ENCODE data around the gene ZDHHC24.

DNA sequence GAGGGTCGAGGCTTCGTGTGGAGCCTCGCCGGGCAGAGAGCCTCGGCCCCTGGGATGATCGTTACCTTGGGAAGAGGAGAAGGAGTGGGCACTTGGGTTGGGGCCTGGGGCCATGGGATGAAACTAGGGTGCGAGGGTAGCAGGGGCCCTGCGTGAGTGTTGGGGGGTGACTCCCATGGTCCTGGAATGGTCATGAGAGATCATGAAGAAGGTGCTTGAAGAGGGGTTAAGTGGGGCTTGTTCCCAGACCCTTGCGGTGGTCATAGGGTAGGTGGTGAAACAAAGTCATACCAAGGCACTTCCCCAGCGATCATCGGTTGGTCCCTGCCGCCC is 47.4 kb upstream of the ZDHHC24 start:
- TF ChIP-seq EZH2phosphoT487 (IDR thresholded peaks at IDR 0.05; ENCODE audit: borderline replicate concordance, low read depth, low read length): no peak
- TF ChIP-seq, protein P1, sequence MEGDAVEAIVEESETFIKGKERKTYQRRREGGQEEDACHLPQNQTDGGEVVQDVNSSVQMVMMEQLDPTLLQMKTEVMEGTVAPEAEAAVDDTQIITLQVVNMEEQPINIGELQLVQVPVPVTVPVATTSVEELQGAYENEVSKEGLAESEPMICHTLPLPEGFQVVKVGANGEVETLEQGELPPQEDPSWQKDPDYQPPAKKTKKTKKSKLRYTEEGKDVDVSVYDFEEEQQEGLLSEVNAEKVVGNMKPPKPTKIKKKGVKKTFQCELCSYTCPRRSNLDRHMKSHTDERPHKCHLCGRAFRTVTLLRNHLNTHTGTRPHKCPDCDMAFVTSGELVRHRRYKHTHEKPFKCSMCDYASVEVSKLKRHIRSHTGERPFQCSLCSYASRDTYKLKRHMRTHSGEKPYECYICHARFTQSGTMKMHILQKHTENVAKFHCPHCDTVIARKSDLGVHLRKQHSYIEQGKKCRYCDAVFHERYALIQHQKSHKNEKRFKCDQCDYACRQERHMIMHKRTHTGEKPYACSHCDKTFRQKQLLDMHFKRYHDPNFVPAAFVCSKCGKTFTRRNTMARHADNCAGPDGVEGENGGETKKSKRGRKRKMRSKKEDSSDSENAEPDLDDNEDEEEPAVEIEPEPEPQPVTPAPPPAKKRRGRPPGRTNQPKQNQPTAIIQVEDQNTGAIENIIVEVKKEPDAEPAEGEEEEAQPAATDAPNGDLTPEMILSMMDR (conservative IDR thresholded peaks at IDR 0.05; ENCODE audit: low read length): no peak

All from OCI-LY7 (cell line).